Astrocyte of the cerebellum (primary cell): ENCODE results near the gene DNAJA3.

Experiments
- DNase-seq: peaks from one replicate; pipeline ENCODE4 v3.0.0-alpha.2; 2011; ENCODE audit warnings: low read depth
- H3K4me3 ChIP-seq: 2 replicates; pipeline ENCODE4 v1.5.1; 2011; ENCODE audit warnings: mild to moderate bottlenecking, low read depth, low read length, moderate library complexity
- CTCF ChIP-seq: IDR thresholded peaks from 2 replicates; pipeline ENCODE4 v1.5.1; 2012; ENCODE audit warnings: low read length, low read depth, moderate library complexity, mild to moderate bottlenecking; ENCODE audit errors: missing control alignments
- in situ Hi-C: cut with HindIII; loops from 2 replicates; pipeline ENCODE4 v1.10.0; 2017; ENCODE audit warnings: low sequenced_read_pairs

Gene DNAJA3

GRCh38 chr16:4414187-4414917 lies 11.3 kb upstream of the DNAJA3 start:
- TF ChIP-seq CTCF, result no peak
- in situ Hi-C loops, result no loop called here
- H3K4me3 ChIP-seq, result no peak overlapping the region
- DNase-seq, result no peak

- no peak for TF ChIP-seq CTCF
- no peak for DNase-seq
- in situ Hi-C loops, result no loop called here
- peak overlapping the region; percentile 82 for H3K4me3 ChIP-seq
Observed at GRCh38 chr16:4415538-4416199, 10.0 kb upstream of the DNAJA3 start.

- in situ Hi-C loops, result no loop called here
- TF ChIP-seq CTCF, result no peak
- peak; percentile 42 for DNase-seq
- peak within 1 kb of the TSS; percentile 82 for H3K4me3 ChIP-seq
Observed at GRCh38 chr16:4416200-4417032, 9.3 kb upstream of the DNAJA3 start, which contains the start of gene CORO7. Gene CORO7, minus strand, starts transcription at chr16:4416596. Its CDS starts 78 bp downstream, at chr16:4416518.

GRCh38 chr16:4419402-4419959 lies 6.2 kb upstream of the DNAJA3 start:
- TF ChIP-seq CTCF, result no peak
- no peak overlapping the region for H3K4me3 ChIP-seq
- DNase-seq, result no peak
- in situ Hi-C loops, result no loop called here

- H3K4me3 ChIP-seq, result no peak overlapping the region
- no peak for TF ChIP-seq CTCF
- in situ Hi-C loops, result no loop called here
- DNase-seq, result no peak
Observed at GRCh38 chr16:4420505-4421105, 5.1 kb upstream of the DNAJA3 start.

GRCh38 chr16:4426021-4426684 lies 485 bp downstream of the DNAJA3 start:
- TF ChIP-seq CTCF, result no peak
- H3K4me3 ChIP-seq, result peak overlapping the region; percentile 97
- in situ Hi-C loops, result no loop called here
- DNase-seq, result no peak
